Activated T-cell treated with anti-CD3 and anti-CD28 coated beads, Interleukin-2, amount 50 U/mL, for 72 hours (primary cell): Measurements from ENCODE around the gene ANKRD10. TPM values are rescaled to one million over a fixed set of nuclear protein-coding genes. Genes with fewer than 3 reads are reported as not detected.
A peak's percentile ranks its signal among the peaks of the same experiment; 100 is the strongest.

Experiments
- ATAC-seq, 2 donors: fragments of 150-1000 bp; cut with Tn5 transposase; replicated peaks in 1 of 2; 2 replicates each; pipeline ENCODE4 v1.10.0; 2021; ENCODE audit warnings: moderate library complexity in 2 of 2, mild to moderate bottlenecking in 1 of 2
- DNase-seq, 2 donors: peaks; one replicate each; pipeline ENCODE4 v3.0.0; 2021 to 2022; ENCODE audit warnings: mixed read lengths in 1 of 2
- H3K27ac Mint-ChIP-seq: one replicate; pipeline ENCODE4 v1.8.0; 2022; ENCODE audit warnings: mild to moderate bottlenecking, moderate library complexity, mixed read lengths
- H3K27me3 Mint-ChIP-seq: one replicate; pipeline ENCODE4 v1.8.0; 2022; ENCODE audit warnings: low read depth, mixed read lengths
- H3K36me3 Mint-ChIP-seq, 2 donors: one replicate each; pipeline ENCODE4 v1.8.0; 2022; ENCODE audit warnings: mixed read lengths in 2 of 2, mild to moderate bottlenecking in 1 of 2; ENCODE audit not compliant: insufficient read depth in 2 of 2
- H3K4me1 Mint-ChIP-seq: one replicate; pipeline ENCODE4 v1.8.0; 2022; ENCODE audit warnings: low read depth, mixed read lengths
- H3K4me3 Mint-ChIP-seq, 2 donors: one replicate each; pipeline ENCODE4 v1.8.0; 2022; ENCODE audit warnings: mild to moderate bottlenecking in 2 of 2, mixed read lengths in 2 of 2, moderate library complexity in 2 of 2
- H3K9me3 Mint-ChIP-seq, 2 donors: one replicate each; pipeline ENCODE4 v1.8.0; 2022; ENCODE audit warnings: mixed read lengths in 2 of 2
- total RNA-seq, 2 donors: library from RNA; stranded (reverse); gene quantifications; one replicate each; pipeline ENCODE4 v1.2.3, GENCODE V29; 2022

Gene ANKRD10
- total RNA-seq, 2 donors from 2014 or later = 139 to 142 TPM

GRCh38 chr13:110884517-110884916 lies 30.4 kb downstream of the ANKRD10 start:
- DNase-seq = no peak
- Mint-ChIP-seq H3K27ac (no peak overlapping the region), H3K9me3 (no peaks in the 10 kb centered on the region), H3K4me3 (no peak overlapping the region), H3K36me3 (no peaks in the 10 kb centered on the region), H3K27me3 (no peaks in the 10 kb centered on the region), H3K4me1 (peaks cover 11% of the 10 kb centered on the region)
- ATAC-seq = no peak

GRCh38 chr13:110883542-110883941 lies 31.3 kb downstream of the ANKRD10 start:
- Mint-ChIP-seq H3K4me3 (no peak overlapping the region), H3K4me1 (peaks cover 11% of the 10 kb centered on the region), H3K36me3 (no peaks in the 10 kb centered on the region), H3K27me3 (no peaks in the 10 kb centered on the region), H3K27ac (no peak overlapping the region), H3K9me3 (no peaks in the 10 kb centered on the region)
- no peak for ATAC-seq
- DNase-seq = no peak

GRCh38 chr13:110882972-110883371 lies 31.9 kb downstream of the ANKRD10 start:
- Mint-ChIP-seq H3K36me3 (no peaks in the 10 kb centered on the region), H3K27ac (no peak overlapping the region), H3K4me3 (no peak overlapping the region), H3K9me3 (no peaks in the 10 kb centered on the region), H3K27me3 (no peaks in the 10 kb centered on the region), H3K4me1 (peaks cover 11% of the 10 kb centered on the region)
- ATAC-seq = peak; percentile 53 to 72
- DNase-seq = no peak

GRCh38 chr13:110881839-110882627 lies 32.8 kb downstream of the ANKRD10 start:
- Mint-ChIP-seq H3K27ac (no peak overlapping the region), H3K9me3 (no peaks in the 10 kb centered on the region), H3K4me1 (peaks cover 11% of the 10 kb centered on the region), H3K4me3 (no peak overlapping the region), H3K27me3 (no peaks in the 10 kb centered on the region), H3K36me3 (no peaks in the 10 kb centered on the region)
- ATAC-seq = no peak
- DNase-seq = no peak

GRCh38 chr13:110880627-110881026 lies 34.2 kb downstream of the ANKRD10 start:
- peaks cover 11% of the 10 kb centered on the region for H3K4me1 Mint-ChIP-seq
- H3K27me3 Mint-ChIP-seq = no peaks in the 10 kb centered on the region
- peak overlapping the region; percentile 38 for H3K27ac Mint-ChIP-seq
- DNase-seq = no peak
- H3K4me3 Mint-ChIP-seq = no peak overlapping the region
- no peaks in the 10 kb centered on the region for H3K9me3 Mint-ChIP-seq
- no peaks in the 10 kb centered on the region for H3K36me3 Mint-ChIP-seq
- no peak for ATAC-seq

GRCh38 chr13:110879482-110879881 lies 35.4 kb downstream of the ANKRD10 start:
- peaks cover 6% of the 10 kb centered on the region for H3K4me1 Mint-ChIP-seq
- ATAC-seq (no peak), DNase-seq (no peak)
- no peaks in the 10 kb centered on the region for H3K9me3 Mint-ChIP-seq
- H3K27ac Mint-ChIP-seq = no peak overlapping the region
- no peaks in the 10 kb centered on the region for H3K36me3 Mint-ChIP-seq
- H3K4me3 Mint-ChIP-seq = no peak overlapping the region
- peaks cover 5% of the 10 kb centered on the region for H3K27me3 Mint-ChIP-seq

GRCh38 chr13:110877737-110878258 lies 37.1 kb downstream of the ANKRD10 start:
- Mint-ChIP-seq H3K27ac (no peak overlapping the region), H3K9me3 (no peaks in the 10 kb centered on the region), H3K36me3 (no peaks in the 10 kb centered on the region), H3K27me3 (peaks cover 5% of the 10 kb centered on the region), H3K4me1 (peaks cover 6% of the 10 kb centered on the region), H3K4me3 (no peak overlapping the region)
- DNase-seq (no peak), ATAC-seq (no peak)

- Mint-ChIP-seq H3K9me3 (no peaks in the 10 kb centered on the region), H3K27ac (no peak overlapping the region)
Observed at GRCh38 chr13:110876609-110877008, 38.3 kb downstream of the ANKRD10 start.

GRCh38 chr13:110875241-110875640 lies 39.6 kb downstream of the ANKRD10 start:
- Mint-ChIP-seq H3K4me1 (peaks cover 11% of the 10 kb centered on the region), H3K4me3 (peak overlapping the region; percentile 87 to 93), H3K36me3 (no peaks in the 10 kb centered on the region), H3K27ac (peak overlapping the region; percentile 82), H3K27me3 (peaks cover 5% of the 10 kb centered on the region), H3K9me3 (no peaks in the 10 kb centered on the region)
- ATAC-seq = no peak
- DNase-seq = no peak

More at GRCh38 chr13:110876609-110877008, 38.3 kb downstream of the ANKRD10 start:
- H3K27me3 Mint-ChIP-seq = peaks cover 5% of the 10 kb centered on the region
- DNase-seq (no peak), ATAC-seq (no peak)
- H3K4me1 Mint-ChIP-seq = peaks cover 6% of the 10 kb centered on the region
- no peaks in the 10 kb centered on the region for H3K36me3 Mint-ChIP-seq
- H3K4me3 Mint-ChIP-seq = no peak overlapping the region

- Mint-ChIP-seq H3K4me3 (peak overlapping the region; percentile 87 to 93), H3K36me3 (no peaks in the 10 kb centered on the region), H3K27ac (peak overlapping the region; percentile 82), H3K9me3 (no peaks in the 10 kb centered on the region), H3K4me1 (peaks cover 18% of the 10 kb centered on the region), H3K27me3 (peaks cover 10% of the 10 kb centered on the region)
- ATAC-seq (peak; percentile 63 to 69), DNase-seq (peak; percentile 41 to 59)
Observed at GRCh38 chr13:110874508-110874960, 40.3 kb downstream of the ANKRD10 start.

- Mint-ChIP-seq H3K27ac (no peak overlapping the region), H3K4me1 (peaks cover 19% of the 10 kb centered on the region), H3K27me3 (peaks cover 14% of the 10 kb centered on the region), H3K4me3 (no peak overlapping the region), H3K9me3 (no peaks in the 10 kb centered on the region), H3K36me3 (no peaks in the 10 kb centered on the region)
- ATAC-seq = no peak
- no peak for DNase-seq
Observed at GRCh38 chr13:110873639-110874507, 41.0 kb downstream of the ANKRD10 start.

- no peak overlapping the region for H3K27ac Mint-ChIP-seq
- peaks cover 18% of the 10 kb centered on the region for H3K27me3 Mint-ChIP-seq
- H3K4me1 Mint-ChIP-seq = peaks cover 19% of the 10 kb centered on the region
- no peaks in the 10 kb centered on the region for H3K9me3 Mint-ChIP-seq
- H3K36me3 Mint-ChIP-seq = no peaks in the 10 kb centered on the region
- H3K4me3 Mint-ChIP-seq = no peak overlapping the region
- DNase-seq (no peak), ATAC-seq (no peak)
Observed at GRCh38 chr13:110872768-110873638, 41.9 kb downstream of the ANKRD10 start.
